Gastrocnemius medialis (tissue), 4 donors: ENCODE data around the gene MUSTN1.

Experiments used
- POLR2A ChIP-seq, 2 donors: fragments of 450-650 bp; IDR thresholded peaks; one replicate each; pipeline ENCODE4 v1.6.1; 2017; ENCODE audit warnings: antibody characterized with exemption in 2 of 2, mild to moderate bottlenecking in 2 of 2, moderate library complexity in 2 of 2
- TF ChIP-seq, protein P1 (sequence below), 5 experiments: fragments of 450-650 bp in 3 of 5; fragments of 200-600 bp in 2 of 5; sonication (generic) in 2 of 5; IDR thresholded peaks in 4 of 5; conservative IDR thresholded peaks in 1 of 5; 1 replicate in 4 of 5; 2 replicates in 1 of 5; pipeline ENCODE4 v1.5.1; 2016 to 2019; ENCODE audit warnings: antibody characterized with exemption in 5 of 5, mild to moderate bottlenecking in 3 of 5, moderate library complexity in 3 of 5

DNA sequence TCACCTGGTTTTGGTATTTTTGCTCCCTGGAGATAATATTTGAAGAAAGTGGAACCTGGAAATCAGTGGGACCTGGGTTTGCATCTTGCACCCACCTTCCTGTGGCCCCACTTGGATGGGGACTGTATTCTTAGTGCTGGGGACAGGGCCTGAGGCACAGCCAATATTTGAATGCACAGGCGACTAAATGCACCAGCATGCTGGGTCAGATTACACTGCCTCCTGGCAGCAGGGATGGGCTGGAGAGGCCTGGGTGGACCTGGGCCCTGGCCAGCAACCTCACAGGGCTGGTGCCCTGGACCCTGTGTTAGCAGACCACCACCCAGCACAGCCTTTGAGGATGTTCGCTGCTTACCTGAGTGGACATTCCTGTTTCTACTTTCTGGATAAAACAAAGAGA, 14.9 kb downstream of the MUSTN1 start:
- TF ChIP-seq, protein P1, sequence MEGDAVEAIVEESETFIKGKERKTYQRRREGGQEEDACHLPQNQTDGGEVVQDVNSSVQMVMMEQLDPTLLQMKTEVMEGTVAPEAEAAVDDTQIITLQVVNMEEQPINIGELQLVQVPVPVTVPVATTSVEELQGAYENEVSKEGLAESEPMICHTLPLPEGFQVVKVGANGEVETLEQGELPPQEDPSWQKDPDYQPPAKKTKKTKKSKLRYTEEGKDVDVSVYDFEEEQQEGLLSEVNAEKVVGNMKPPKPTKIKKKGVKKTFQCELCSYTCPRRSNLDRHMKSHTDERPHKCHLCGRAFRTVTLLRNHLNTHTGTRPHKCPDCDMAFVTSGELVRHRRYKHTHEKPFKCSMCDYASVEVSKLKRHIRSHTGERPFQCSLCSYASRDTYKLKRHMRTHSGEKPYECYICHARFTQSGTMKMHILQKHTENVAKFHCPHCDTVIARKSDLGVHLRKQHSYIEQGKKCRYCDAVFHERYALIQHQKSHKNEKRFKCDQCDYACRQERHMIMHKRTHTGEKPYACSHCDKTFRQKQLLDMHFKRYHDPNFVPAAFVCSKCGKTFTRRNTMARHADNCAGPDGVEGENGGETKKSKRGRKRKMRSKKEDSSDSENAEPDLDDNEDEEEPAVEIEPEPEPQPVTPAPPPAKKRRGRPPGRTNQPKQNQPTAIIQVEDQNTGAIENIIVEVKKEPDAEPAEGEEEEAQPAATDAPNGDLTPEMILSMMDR (IDR thresholded peaks at IDR 0.05 in 4 of 5, conservative IDR thresholded peaks at IDR 0.05 in 1 of 5) = no peak
- no peak for TF ChIP-seq POLR2A (IDR thresholded peaks at IDR 0.05)
